Glomerular endothelial cell (primary cell): ENCODE results near the gene TBC1D16. TPM values are rescaled to one million over a fixed set of nuclear protein-coding genes. Genes with fewer than 3 reads are reported as not detected.
"Not testable (repeated sequence)": the region's sequence is repeated elsewhere in the genome, so short reads cannot be mapped to it uniquely, and the experiment has no call there.

Experiments
- DNase-seq: peaks from one replicate; pipeline ENCODE4 v3.0.0-alpha.2; 2011; ENCODE audit warnings: low read depth, low spot score; ENCODE audit errors: extremely low read depth
- total RNA-seq: library from RNA; depleted of rRNA; stranded (reverse); fragments of >200 nt; gene quantifications from 2 replicates; pipeline ENCODE4 v1.2.3, GENCODE V29; 2015

TBC1D16 gene
- total RNA-seq, 1 donor from 2014 or later, result 35.8 TPM

- no peak for DNase-seq
These were observed 29.3 kb downstream of the TBC1D16 start for GRCh38 chr17:80006339-80006720.

DNA sequence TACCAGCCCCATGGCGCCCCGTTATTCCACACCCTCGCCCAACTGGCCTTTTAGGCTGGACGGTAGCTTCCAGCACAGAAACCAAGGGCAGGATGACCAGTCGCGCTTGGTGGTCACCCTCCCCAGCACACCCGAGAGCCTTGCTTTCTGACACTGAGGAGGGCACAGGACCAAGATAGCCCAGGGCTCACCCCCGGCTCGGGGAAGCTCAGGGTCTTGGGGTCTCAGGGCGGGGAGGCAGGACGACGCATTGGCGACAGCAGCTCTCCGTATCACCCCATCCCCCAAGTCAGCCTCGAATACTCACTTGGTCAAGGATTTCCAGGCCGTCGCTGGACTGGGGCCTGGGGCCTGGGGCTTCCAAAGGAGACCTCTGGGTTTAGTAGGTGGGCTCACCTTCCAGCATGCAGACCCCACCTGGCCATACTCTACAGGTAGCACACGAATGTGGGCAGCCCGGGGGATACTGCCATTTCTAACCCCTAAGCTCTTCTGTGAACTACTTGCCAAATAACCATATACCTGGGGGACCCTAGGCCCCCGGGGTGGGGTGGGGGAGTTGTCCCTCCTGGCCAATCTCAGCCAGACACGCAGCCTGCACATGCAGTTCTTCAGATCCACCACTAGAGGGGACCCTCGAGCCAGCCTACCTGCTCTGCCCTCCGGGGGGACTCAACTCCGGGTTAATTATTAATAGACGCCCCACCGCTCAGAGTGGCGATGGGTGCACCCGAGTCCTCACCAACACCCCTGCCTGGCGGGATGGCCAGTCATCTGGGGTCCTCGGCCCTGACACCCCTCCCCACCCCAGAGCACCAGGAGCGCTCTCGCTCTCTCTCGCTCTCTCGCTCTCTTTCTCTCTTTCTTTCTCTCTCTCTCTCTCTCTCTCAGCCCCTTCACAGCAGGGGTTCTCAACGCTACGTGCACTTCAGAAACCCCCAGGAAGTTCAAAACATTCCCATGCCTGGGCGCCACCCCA, 30.0 kb downstream of the TBC1D16 start:
- DNase-seq, result no peak

DNA sequence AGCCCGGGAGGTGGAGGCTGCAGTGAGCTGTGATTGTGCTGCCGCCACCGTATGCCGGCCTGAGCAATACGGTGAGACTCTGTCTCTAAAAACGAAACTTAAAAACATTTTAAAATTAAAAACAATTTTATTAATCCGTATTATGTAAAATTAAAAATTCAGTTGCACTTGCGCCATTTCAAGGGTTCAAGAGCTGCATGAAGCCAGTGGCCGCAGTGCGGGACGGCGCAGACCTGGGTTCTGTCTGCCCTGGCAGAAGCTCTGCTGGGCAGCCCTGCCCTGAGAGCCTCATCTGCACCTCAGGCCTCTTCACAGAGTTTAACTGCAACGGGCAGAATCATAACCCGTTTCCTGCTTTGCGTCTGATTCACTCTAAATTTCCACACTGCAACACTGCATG, 31.7 kb downstream of the TBC1D16 start:
- DNase-seq, result no peak

GRCh38 chr17:80002690-80003490, 32.8 kb downstream of the TBC1D16 start:
- no peak for DNase-seq

DNA sequence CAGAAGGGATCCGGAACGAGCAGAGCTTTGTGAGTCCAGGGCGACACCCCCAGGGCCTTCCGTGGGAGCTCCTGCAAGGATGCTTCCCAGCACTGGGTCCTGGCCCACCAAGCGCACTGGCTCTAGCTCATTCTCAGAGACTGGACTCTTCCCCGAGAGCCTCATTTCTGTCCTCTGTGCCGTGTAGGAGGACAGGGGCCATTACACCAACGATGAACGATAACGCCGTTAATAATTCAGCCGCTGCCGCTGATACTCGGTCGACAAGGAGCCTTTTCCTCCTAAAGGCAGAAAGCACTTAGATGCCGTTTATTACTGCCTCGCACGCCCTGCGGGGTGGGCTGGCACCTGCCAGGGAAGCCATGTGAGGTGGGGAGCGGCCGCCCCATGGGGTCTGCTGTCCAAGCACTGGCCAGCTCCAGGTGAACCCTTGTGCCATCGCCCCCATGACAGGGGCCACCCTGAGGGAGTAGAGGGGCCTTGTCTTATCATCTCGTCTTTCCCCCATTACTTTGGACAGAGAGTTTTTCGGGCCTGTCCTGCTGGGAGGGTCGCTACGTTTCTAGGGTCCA, 33.5 kb downstream of the TBC1D16 start:
- DNase-seq, result no peak

- DNase-seq, result no peak
These were observed 34.5 kb downstream of the TBC1D16 start for GRCh38 chr17:80000981-80001775.

- no peak for DNase-seq
These were observed 35.5 kb downstream of the TBC1D16 start for GRCh38 chr17:80000136-80000535.

- DNase-seq, result no peak
These were observed 38.5 kb downstream of the TBC1D16 start for GRCh38 chr17:79997011-79997660.

- DNase-seq, result no peak
These were observed 39.4 kb downstream of the TBC1D16 start for GRCh38 chr17:79996291-79996690.

DNA sequence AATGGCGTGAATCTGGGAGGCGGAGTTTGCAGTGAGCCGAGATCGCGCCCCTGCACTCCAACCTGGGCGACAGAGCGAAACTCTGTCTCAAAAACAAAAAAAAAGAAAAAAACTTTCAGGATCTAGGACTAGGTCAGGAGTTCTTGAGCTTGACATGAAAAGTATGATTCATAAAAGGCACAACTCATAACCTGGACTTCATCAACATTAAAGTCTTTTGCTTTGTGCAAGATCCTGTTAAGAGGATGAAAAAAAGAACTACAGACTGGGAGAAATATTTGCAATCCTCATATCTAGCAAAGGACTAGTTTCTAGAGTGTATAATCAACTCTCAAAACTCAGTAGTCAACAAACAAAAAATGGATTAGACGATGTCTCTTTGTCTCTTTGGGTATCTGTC, 40.0 kb downstream of the TBC1D16 start:
- DNase-seq, result no peak

DNA sequence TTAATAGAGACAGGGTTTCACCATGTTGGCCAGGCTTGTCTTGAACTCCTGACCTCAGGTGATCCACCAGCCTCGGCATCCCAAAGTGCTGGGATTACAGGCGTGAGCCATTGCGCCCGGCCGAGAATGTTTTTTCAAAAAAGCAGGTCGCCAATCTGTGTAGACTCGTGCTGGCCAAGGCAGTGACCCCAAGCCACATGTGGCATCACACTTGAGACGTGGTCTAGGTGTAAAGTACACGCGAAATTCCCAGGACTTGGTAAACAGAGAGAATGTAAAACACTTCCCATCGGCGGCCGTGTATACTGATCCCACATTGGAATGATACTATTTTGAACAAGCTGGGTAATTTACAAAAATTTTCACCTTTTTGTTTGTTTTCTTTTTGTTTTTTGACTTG, 41.1 kb downstream of the TBC1D16 start:
- DNase-seq, result no peak

GRCh38 chr17:79994228-79994569, 41.5 kb downstream of the TBC1D16 start:
- DNase-seq, result not testable (repeated sequence)

DNA sequence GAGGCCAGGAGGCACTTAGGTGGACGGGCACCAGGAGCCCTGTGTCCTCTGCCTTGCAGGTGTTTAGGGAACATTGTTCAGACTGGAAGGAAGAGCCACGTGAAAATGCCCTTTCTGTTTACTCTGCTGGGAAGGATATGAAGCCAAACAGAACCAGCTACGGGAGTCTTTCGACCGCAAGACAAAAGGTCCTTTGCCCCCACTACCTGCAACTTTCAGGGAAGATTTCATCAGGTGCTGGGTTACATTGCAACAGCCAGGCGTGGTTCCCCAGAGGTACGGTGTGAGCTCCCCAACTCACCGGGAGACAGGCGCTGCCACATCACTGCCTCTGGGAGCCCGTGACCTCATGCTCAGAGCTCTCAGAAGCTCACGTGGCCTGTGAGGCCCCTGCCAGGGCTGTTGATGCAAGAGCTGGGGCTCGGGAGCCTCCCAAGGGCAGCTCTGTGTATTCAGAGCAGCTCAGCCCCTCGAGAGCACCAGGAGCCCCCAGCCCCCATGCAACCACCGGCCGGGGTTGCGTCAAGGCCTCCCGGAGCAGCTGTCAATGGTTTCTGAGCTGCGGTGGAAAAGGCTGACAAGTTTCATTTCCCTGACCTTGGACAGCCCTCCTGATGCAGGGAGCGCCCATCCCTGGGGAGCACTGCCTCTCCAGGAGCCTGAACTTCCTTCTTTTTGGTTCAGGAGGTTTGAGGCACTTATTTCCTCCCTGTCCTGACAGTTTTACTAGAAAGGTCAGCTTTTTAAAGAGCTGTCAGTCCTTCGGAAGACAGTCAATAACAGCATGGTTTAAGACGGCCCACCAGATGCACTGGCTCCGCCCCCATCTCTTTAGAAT, 42.1 kb downstream of the TBC1D16 start:
- DNase-seq, result no peak

DNA sequence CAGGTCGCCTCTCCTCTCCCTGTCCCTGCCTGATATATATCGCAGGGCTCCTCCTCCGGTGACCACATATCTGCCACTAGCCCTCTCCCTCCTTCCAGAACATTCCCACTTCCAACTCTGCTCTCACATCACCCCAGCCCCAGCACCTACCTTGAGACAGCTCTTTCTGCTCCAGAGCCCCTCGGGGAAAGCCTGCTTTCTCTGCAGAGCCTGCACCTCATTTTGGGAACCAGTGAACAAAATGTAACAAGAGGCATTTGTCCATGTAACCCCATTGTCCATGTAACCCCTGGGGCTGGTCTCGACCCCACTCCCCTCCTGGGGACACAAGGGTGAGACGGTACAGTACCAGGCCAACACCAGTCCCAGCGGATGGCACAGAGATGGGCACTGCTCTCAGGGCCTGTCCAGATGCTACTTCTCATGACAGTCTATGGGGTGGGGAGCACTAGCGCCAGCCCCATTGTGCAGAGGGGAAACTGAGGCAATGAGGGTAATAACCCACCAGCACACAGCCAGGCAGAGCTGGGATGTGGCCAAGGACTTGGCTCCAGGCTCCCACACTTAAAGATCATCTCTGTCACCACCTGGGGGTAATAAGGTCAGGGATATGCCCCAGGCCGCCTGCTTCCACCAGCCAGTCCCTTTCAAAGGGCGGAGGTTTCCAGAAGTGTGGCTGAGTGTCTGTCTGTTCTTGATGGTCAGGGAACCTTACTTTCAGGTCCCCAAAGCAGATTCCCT, 42.9 kb downstream of the TBC1D16 start:
- no peak for DNase-seq

DNA sequence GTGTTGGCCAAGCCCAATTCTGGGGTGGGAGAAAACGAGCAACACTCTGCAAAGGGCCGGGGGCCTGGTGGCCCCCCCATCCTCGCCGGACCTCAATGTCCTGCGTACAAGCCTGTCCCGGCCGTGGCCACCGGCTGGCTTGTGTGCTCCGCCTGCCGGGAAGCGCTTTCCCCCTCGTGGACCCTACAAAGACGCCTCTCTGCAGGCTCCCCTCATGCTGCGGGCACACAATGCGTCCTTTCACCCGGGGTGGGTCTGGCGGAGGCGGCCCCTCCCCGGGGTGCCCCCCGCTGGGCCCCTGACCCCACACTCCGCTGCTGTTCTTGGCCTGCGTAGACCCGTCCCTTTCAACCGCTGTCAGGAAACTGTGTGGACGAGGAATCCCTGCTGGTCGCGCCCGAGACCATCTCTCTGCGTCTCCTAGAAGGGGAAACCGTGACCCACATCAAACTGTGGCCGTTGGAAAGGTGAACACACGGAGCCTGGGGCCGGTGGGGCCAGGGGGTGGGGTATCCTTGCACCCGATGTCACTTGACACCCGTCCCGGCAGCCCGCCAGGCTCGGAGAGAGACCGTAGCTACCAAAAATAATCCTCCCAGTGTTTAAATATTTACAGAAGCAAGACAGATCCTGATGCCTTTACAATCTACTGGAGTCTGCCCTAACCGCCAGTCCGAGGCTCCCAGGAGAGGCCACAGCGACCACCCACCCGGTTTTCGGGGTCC, 43.6 kb downstream of the TBC1D16 start:
- no peak for DNase-seq

GRCh38 chr17:79991140-79991923, 44.3 kb downstream of the TBC1D16 start:
- no peak for DNase-seq

GRCh38 chr17:79990704-79991103, 45.0 kb downstream of the TBC1D16 start:
- DNase-seq, result no peak
